Retinal pigment epithelial cell (primary cell): ENCODE data around the gene IL1RL1.
"Not testable (repeated sequence)": the region's sequence is repeated elsewhere in the genome, so short reads cannot be mapped to it uniquely, and the experiment has no call there.

Experiments used
- DNase-seq: peaks from one replicate; pipeline ENCODE4 v3.0.0-alpha.2; 2010; ENCODE audit warnings: low read depth
- H3K4me3 ChIP-seq: 2 replicates; pipeline ENCODE4 v1.5.1; 2011; ENCODE audit warnings: mild to moderate bottlenecking, low read length, control low read depth, moderate library complexity
- CTCF ChIP-seq: conservative IDR thresholded peaks from 2 replicates; pipeline ENCODE4 v1.5.1; 2011; ENCODE audit warnings: low read depth, low read length, control low read depth, inconsistent platforms

The IL1RL1 gene

GRCh38 chr2:102315921-102316320, 4.6 kb downstream of the IL1RL1 start:
- no peak for TF ChIP-seq CTCF
- DNase-seq, result no peak
- H3K4me3 ChIP-seq, result no peak overlapping the region

DNA sequence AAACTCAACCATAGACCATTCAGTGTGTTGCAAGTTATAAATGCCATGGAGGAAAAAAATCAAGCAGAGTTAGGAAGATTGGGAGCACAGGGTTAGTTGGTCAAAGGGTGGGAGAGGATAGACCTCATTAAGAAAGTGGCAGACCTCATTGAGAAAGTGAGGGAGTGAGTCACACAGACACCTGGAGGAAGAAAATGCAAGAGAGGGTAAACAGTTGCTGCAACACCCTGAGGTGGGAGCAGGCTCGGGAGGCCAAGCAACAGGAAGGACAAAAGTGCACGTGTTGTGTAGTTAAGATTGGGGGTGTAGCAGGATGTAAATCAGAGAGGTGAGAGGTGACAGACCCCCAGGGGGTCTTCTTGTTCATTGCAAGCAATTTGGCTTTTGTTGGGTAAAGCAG, 6.4 kb downstream of the IL1RL1 start:
- no peak for TF ChIP-seq CTCF
- H3K4me3 ChIP-seq, result no peak overlapping the region
- no peak for DNase-seq

- TF ChIP-seq CTCF, result no peak
- no peak overlapping the region for H3K4me3 ChIP-seq
- no peak for DNase-seq
These were observed 7.1 kb downstream of the IL1RL1 start for GRCh38 chr2:102318437-102318836.

GRCh38 chr2:102321941-102322719, 10.8 kb downstream of the IL1RL1 start:
- no peak for TF ChIP-seq CTCF
- no peak for DNase-seq
- H3K4me3 ChIP-seq, result no peak overlapping the region

DNA sequence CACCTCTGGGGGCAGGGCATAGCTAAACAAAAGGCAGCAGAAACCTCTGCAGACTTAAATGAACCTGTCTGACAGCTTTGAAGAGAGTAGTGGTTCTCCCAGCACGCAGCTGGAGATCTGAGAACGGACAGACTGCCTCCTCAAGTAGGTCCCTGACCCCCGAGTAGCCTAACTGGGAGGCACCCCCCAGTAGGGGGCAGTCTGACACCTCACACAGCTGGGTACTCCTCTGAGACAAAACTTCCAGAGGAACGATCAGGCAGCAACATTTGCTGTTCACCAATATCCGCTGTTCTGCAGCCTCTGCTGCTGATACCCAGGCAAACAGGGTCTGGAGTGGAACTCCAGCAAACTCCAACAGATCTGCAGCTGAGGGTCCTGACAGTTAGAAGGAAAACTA, 13.6 kb downstream of the IL1RL1 start:
- DNase-seq, H3K4me3 ChIP-seq: not testable (repeated sequence)

- TF ChIP-seq CTCF, result no peak
- no peak for DNase-seq
- no peak overlapping the region for H3K4me3 ChIP-seq
These were observed 20.1 kb downstream of the IL1RL1 start for GRCh38 chr2:102331311-102331980.

- no peak for TF ChIP-seq CTCF
- DNase-seq, result no peak
- H3K4me3 ChIP-seq, result no peak overlapping the region
These were observed 23.1 kb downstream of the IL1RL1 start for GRCh38 chr2:102334486-102334885.
